Occipital lobe (tissue), 2 donors: Measurements from ENCODE around the gene RAB31. TPM values are rescaled to one million over a fixed set of nuclear protein-coding genes. Genes with fewer than 3 reads are reported as not detected.
"Not testable (repeated sequence)": the region's sequence is repeated elsewhere in the genome, so short reads cannot be mapped to it uniquely, and the experiment has no call there.

Source experiments
- DNase-seq: peaks from one replicate; lab custom pipeline; 2025; lab: John Stamatoyannopoulos, UW
- total RNA-seq: library from RNA; depleted of rRNA; stranded (reverse); fragments of >200 nt; gene quantifications from one replicate; pipeline ENCODE4 v1.2.3, GENCODE V29; 2014

The RAB31 gene
- total RNA-seq, 1 donor from 2014 or later = 27.6 TPM

DNA sequence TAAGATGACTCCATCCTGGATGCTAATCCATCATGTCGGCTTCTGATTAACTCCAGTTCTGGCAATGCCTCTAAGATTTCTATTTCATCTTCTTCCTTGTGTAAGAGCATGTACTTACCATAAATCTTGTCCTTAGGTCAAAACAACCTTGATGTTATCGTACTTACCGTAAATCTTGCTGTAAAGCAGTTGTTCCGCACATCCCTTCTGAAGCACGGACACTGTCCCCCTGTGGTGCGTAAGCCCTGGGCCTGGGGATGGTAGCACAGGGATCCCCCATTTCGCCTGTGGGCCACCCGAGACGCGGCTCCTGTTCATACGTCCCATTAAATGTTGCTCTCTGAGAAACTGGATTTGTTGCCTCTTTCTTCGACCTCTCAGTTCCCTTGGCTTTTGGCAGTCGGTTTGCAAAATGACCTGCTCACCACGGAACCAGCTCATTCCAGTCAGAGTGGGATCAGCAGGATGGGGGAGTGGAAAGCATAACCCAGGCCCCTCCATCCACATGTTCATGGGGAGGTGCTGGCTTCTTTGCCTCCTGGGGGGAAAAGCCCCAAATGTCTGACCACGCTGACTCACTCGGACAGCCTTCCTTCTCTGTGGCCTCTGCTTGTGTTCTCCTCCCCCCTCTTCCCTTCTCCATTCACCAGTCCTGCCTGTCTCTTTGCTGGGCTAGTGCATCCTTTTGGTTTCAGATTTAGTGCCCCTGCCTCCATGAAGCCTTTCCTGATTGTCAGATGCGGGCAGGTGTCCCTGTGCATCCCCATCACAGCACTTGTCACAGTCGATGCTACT, 49.9 kb downstream of the RAB31 start:
- no peak for DNase-seq

DNA sequence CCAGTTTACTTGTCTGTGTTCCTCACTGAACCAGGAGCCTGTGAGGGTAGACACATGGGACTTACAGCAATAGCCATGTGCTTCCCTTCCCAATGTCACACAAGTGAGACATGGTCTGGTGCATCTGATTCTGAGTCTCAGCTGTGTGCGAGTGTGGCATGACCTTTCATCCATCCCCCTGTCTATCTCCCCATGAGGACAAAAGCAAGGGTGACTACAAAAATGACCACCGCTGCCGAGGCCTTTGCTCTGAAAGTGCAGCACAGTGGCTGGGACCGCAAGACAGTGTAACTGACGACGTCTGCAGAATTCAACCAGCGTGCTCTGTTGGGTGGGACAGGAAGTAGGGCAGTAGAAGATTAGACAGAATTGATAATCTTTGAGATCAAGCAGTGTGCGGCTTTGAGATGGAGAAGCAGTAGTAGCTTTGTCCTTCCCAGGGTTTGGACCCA, 50.5 kb downstream of the RAB31 start:
- no peak for DNase-seq

DNA sequence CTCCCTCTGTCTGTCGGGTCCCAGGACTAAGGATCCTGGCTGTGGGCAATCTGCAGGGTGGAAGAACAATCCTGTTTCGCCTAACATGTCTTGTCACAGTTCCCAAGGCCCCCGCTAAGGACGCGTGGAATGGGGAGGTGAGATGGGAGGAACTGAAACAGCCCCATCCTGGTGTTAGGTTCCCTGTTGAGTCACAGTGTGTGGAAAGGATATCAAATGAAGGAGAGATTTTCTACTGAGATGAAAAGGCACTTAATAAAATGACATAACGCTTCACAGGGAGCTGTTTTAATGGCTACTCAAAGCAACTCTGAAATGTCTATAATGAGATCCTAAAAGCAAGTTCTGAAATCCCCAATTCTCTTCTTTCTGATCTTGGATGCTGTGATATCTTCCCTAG, 52.5 kb downstream of the RAB31 start:
- DNase-seq = no peak

GRCh38 chr18:9762526-9762925, 54.4 kb downstream of the RAB31 start:
- no peak for DNase-seq

- DNase-seq = no peak
Observed at GRCh38 chr18:9763157-9763556, 55.1 kb downstream of the RAB31 start.

GRCh38 chr18:9764011-9764481, 55.9 kb downstream of the RAB31 start:
- no peak for DNase-seq

DNA sequence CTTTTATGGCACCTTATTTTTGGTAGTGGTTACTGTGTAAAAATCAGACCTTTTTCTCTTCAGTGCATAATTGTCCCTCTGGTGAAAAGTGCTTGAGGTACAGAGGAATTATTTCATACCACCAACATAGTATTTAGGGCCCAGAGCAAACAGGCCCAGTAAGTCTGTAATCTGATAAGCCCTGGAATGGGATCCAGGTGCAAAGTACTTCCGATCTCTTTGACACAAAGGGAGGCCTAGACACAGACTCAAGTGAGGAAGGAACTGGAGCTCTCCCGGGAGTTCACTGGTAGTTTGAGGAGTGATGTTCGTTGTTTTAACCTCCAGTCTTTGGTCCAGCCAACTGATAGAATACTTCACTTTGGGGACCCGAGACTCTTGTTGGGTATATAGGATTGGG, 57.4 kb downstream of the RAB31 start:
- no peak for DNase-seq

- no peak for DNase-seq
Observed at GRCh38 chr18:9766076-9766481, 58.0 kb downstream of the RAB31 start.

- no peak for DNase-seq
Observed at GRCh38 chr18:9766740-9767139, 58.6 kb downstream of the RAB31 start.

GRCh38 chr18:9768071-9768691, 60.1 kb downstream of the RAB31 start:
- not testable (repeated sequence) for DNase-seq

GRCh38 chr18:9770111-9770510, 62.0 kb downstream of the RAB31 start:
- DNase-seq = not testable (repeated sequence)

- peak; percentile 66 for DNase-seq
Observed at GRCh38 chr18:9771261-9771976, 63.3 kb downstream of the RAB31 start.

GRCh38 chr18:9771977-9772660, 64.0 kb downstream of the RAB31 start:
- DNase-seq = no peak

- DNase-seq = no peak
Observed at GRCh38 chr18:9772847-9773677, 65.0 kb downstream of the RAB31 start.

DNA sequence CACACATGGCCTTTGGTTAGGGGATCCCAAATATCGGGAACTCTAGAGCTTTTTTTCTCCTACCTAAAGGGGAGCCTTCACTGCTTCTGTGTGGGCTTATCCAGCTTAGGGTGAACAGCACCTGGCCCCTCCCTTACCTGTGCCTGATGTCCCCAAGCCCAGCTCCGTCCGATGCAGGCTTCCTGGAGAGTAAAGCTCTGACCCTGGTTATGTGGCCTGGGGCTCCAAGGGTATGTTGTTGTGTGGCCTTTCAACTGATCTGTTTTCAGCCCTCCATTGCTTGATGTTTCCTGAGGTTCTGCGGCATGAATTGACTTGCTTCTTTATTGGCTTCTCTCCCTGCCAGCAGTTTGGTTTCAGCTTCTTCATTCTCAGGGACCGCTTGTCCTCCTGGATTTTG, 66.0 kb downstream of the RAB31 start:
- no peak for DNase-seq

- DNase-seq = peak; percentile 23
Observed at GRCh38 chr18:9775178-9775577, 67.1 kb downstream of the RAB31 start.

DNA sequence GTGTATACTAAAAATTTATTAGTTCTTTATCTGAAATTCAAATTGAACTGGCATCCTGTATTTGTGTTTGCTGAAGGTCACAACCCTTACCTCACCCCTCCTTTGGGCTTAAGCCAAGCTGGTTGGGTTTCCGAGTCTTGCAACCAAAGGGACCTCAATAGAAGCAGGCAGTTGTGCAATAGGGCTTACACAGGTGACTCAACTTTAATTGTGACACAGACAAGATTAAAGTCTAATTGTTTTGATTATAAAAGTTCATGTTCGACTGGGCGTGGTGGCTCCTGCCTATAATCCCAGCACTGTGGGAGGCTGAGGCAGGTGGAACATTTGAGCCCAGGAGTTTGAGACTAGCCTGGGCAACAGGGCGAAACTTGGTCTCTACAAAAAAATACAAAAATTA, 71.5 kb downstream of the RAB31 start:
- DNase-seq = no peak

DNA sequence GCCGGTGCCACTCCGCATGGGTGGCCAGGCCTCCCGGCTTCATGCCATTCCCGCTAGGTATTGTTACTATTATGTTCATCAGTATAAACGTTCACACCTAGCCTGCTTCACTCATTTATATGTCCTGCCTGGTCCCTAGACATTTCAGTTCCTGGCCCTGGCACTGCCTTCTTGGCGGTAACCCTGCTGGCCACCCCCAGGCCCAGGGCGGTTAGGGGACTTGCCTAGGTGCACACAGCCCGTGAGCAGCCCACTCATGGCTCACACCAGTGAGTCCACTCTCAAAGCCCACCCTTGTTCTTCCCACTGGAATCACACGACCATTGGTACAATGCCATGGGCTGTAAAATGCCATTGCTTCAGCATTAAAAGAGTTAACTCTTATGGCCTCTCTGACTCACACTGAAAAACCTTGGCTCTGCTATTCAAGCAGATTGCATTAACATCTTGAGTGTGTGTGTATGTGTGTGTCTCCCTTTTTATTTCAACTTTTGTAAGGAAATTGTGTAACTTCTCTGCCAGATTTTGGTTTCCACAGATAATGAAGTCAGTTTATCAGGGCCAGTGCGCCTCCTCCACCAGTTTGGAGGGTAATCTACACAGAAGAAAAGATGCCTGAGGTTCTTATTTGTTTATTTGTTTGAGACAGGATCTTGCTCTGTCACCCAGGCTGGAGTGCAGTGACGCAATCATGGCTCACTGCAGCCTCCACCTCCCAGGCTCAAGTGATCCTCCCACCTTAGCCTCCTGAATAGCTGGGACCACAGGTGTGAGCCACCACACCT, 74.2 kb downstream of the RAB31 start:
- DNase-seq = no peak

GRCh38 chr18:9786631-9787030, 78.5 kb downstream of the RAB31 start:
- DNase-seq = no peak

GRCh38 chr18:9787036-9787435, 78.9 kb downstream of the RAB31 start:
- no peak for DNase-seq
